Right lobe of liver (tissue), 6 donors: ENCODE data around the gene TLX1. TPM values are rescaled to one million over a fixed set of nuclear protein-coding genes. Genes with fewer than 3 reads are reported as not detected.

Source experiments
- ATAC-seq, 4 donors: fragments of 200-7000 bp; cut with Tn5 transposase; one replicate each; pipeline ENCODE4 v1.9.1; 2020; ENCODE audit warnings: mild to moderate bottlenecking in 4 of 4, moderate library complexity in 4 of 4
- DNase-seq, 3 donors: peaks; one replicate each; pipeline ENCODE4 v3.0.0-alpha.2; 2020
- H3K27ac ChIP-seq, 3 donors: fragments of 200-600 bp; one replicate each; pipeline ENCODE4 v1.8.0; 2022
- H3K27me3 ChIP-seq, 2 donors: fragments of 200-600 bp; one replicate each; pipeline ENCODE4 v1.8.0; 2022
- H3K36me3 ChIP-seq, 4 donors: fragments of 200-600 bp; sonication (generic) in 1 of 4; one replicate each; pipeline versions ENCODE4 v1.5.1 to v1.8.0; 2017 to 2022; ENCODE audit warnings: control low read depth in 1 of 4
- H3K4me1 ChIP-seq, 4 donors: fragments of 200-600 bp; sonication (generic) in 1 of 4; one replicate each; pipeline versions ENCODE4 v1.5.1 to v1.8.0; 2017 to 2022; ENCODE audit warnings: control low read depth in 1 of 4
- H3K4me3 ChIP-seq, 3 donors: fragments of 200-600 bp; one replicate each; pipeline ENCODE4 v1.8.0; 2022
- H3K9me3 ChIP-seq, 4 donors: fragments of 200-600 bp; sonication (generic) in 1 of 4; one replicate each; pipeline versions ENCODE4 v1.5.1 to v1.8.0; 2017 to 2022; ENCODE audit warnings: control low read depth in 1 of 4
- CTCF ChIP-seq, 4 donors: fragments of 200-600 bp in 3 of 4; fragments of 450-650 bp in 1 of 4; IDR thresholded peaks; one replicate each; pipeline versions ENCODE4 v1.5.1 to v1.8.0; 2016 to 2022; ENCODE audit warnings: antibody characterized with exemption in 4 of 4, mild to moderate bottlenecking in 2 of 4
- POLR2A ChIP-seq: fragments of 450-650 bp; IDR thresholded peaks from one replicate; pipeline ENCODE4 v1.6.1; 2017; ENCODE audit warnings: antibody characterized with exemption, mild to moderate bottlenecking
- WGBS: methylation state at CpG from one replicate; pipeline ENCODE4 v1.1.6; 2018; ENCODE audit warnings: low coverage, low lambda C conversion rate; ENCODE audit not compliant: insufficient coverage; ENCODE audit errors: missing lambda C conversion rate; 5-methylcytosine and 5-hydroxymethylcytosine counted together
- intact Hi-C, 2 donors: fragments of 100-400 bp; cut with DNase I; formaldehyde crosslinking; loops; one replicate each; pipeline versions ENCODE4 v1.11.2 to v1.14.1; 2022
- long read RNA-seq: library from polyadenylated mRNA; unstranded; transcript quantifications from one replicate; pipeline ENCODE4 v2.0.0, GENCODE V29; 2019
- total RNA-seq, 6 experiments: library from RNA; depleted of rRNA in 2 of 6; stranded (reverse); fragments of >200 nt in 2 of 6; fragmentation: NEBNext Ultra II Directional in 3 of 6; extraction: Animal tissue kit (Norgen Biotek cat#: 25700) in 3 of 6; gene quantifications; one replicate each; pipeline versions ENCODE4 v1.1.0 to v1.2.4, GENCODE V29; 2016 to 2023
- donor health status: DM: no; HTN: yes; CAD: no.
- donor health status: DM: no; HTN: no; CAD: no.
- donor health status: DM: no; HTN: no; CAD: no.
- donor health status: DM: no; HTN: yes; CAD: no.
- donor health status: DM: no; HTN: yes; CAD: no.

Gene TLX1
- under 1 TPM; 0.12 to 0.60 (median 0.27) TPM for total RNA-seq
- long read RNA-seq, partial matches to known transcripts: 0 of 1 reads
- long read RNA-seq, other reads (novel, unspliced or antisense): 1 of 1 reads

- ATAC-seq: peak; percentile 61 to 82 (median 72)
- peak within 1 kb of the TSS in 2 of 3 donors; percentile 11 to 16 for H3K4me3 ChIP-seq
Measured at GRCh38 chr10:101130984-101131961, at the start of gene TLX1. TSS of gene TLX1 (plus strand) at chr10:101131300. CDS start at chr10:101131542, 242 bp downstream.

GRCh38 chr10:101085846-101086245 is 45.3 kb upstream of the TLX1 start:
- 67% methylated on average over 2 of the region's 6 CpGs for WGBS
- ATAC-seq (no peak), DNase-seq (no peak)
- H3K9me3 ChIP-seq: no peaks in the 10 kb centered on the region
- TF ChIP-seq POLR2A: no peak
- TF ChIP-seq CTCF (IDR thresholded peaks at IDR 0.05): no peak
- intact Hi-C loops: no loop called here
- no peak overlapping the region for H3K27ac ChIP-seq
- no peaks in the 10 kb centered on the region for H3K4me1 ChIP-seq
- no peaks in the 10 kb centered on the region for H3K27me3 ChIP-seq
- H3K4me3 ChIP-seq: no peak overlapping the region
- H3K36me3 ChIP-seq: no peaks in the 10 kb centered on the region

More at GRCh38 chr10:101130984-101131961, at the start of gene TLX1:
- H3K27ac ChIP-seq: no peak within 1 kb of the TSS
- intact Hi-C loops: no loop called here
- peak in 2 of 3 donors; percentile 52 to 68 for DNase-seq
- H3K36me3 ChIP-seq: no peaks in the 10 kb centered on the region
- H3K4me1 ChIP-seq: peaks cover 0 to 24% (median 0%) of the 10 kb centered on the region in 4 donors
- H3K27me3 ChIP-seq: peaks cover 12 to 57% of the 10 kb centered on the region in 2 donors
- no peak for TF ChIP-seq CTCF (IDR thresholded peaks at IDR 0.05)
- no peak for TF ChIP-seq POLR2A
- no peaks in the 10 kb centered on the region for H3K9me3 ChIP-seq
- WGBS: 9% methylated on average over 35 of the region's 83 CpGs

GRCh38 chr10:101087376-101087775 is 43.7 kb upstream of the TLX1 start:
- no peaks in the 10 kb centered on the region for H3K27me3 ChIP-seq
- 88% methylated on average over 4 of the region's 10 CpGs for WGBS

GRCh38 chr10:101087965-101088364 is 43.1 kb upstream of the TLX1 start:
- intact Hi-C loops: no loop called here
- Histone ChIP-seq H3K9me3 (no peaks in the 10 kb centered on the region), H3K36me3 (no peaks in the 10 kb centered on the region), H3K4me1 (peaks cover 0 to 4% (median 0%) of the 10 kb centered on the region in 4 donors), H3K4me3 (no peak overlapping the region), H3K27me3 (no peaks in the 10 kb centered on the region), H3K27ac (no peak overlapping the region)
- no peak for DNase-seq
- TF ChIP-seq CTCF (IDR thresholded peaks at IDR 0.05) (no peak), POLR2A (no peak)
- ATAC-seq: no peak
- WGBS: 41% methylated on average over 13 of the region's 14 CpGs

More at GRCh38 chr10:101087376-101087775, 43.7 kb upstream of the TLX1 start:
- intact Hi-C loops: no loop called here
- no peak overlapping the region for H3K27ac ChIP-seq
- no peaks in the 10 kb centered on the region for H3K36me3 ChIP-seq
- H3K4me1 ChIP-seq: no peaks in the 10 kb centered on the region
- ATAC-seq (no peak), DNase-seq (no peak)
- TF ChIP-seq CTCF (IDR thresholded peaks at IDR 0.05): no peak
- no peak for TF ChIP-seq POLR2A
- no peak overlapping the region for H3K4me3 ChIP-seq
- H3K9me3 ChIP-seq: no peaks in the 10 kb centered on the region
